Measurements from ENCODE around the gene GOLGA1.

DNA sequence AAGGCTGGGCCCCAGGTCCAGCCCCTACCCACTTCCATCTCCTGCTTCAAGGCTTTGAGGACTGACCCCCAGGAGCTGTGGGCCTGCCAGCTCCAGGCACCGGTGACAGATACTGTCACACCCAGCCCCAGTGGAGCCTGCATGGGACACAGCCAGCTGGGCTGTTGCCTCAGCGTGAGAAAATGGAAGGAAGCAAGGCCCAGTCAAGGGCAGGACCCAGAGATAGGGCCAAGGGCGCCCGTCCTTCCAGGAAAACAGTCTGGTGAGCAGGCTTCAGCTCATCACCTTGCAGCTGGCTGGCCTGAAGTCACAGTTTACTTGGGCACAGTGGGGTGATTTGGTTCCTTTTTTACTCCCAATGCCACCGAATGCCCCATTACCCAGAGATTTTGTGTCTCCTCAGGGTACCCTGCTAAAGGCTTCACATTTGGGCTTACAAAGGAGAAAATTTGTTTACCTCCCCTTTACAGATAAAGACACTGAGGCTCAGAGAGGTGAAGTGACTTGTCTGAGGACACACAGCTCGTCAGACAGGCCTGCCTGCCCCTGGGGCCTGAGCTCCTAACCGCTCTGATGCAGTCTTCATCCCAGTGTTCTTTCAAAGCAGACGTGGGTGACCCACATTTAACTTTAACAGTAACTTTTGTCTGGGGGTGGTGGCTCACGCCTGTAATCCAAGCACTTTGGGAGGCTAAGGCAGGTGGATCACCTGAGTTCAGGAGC is 109.1 kb downstream of the GOLGA1 start:
- TF ChIP-seq, protein P1, sequence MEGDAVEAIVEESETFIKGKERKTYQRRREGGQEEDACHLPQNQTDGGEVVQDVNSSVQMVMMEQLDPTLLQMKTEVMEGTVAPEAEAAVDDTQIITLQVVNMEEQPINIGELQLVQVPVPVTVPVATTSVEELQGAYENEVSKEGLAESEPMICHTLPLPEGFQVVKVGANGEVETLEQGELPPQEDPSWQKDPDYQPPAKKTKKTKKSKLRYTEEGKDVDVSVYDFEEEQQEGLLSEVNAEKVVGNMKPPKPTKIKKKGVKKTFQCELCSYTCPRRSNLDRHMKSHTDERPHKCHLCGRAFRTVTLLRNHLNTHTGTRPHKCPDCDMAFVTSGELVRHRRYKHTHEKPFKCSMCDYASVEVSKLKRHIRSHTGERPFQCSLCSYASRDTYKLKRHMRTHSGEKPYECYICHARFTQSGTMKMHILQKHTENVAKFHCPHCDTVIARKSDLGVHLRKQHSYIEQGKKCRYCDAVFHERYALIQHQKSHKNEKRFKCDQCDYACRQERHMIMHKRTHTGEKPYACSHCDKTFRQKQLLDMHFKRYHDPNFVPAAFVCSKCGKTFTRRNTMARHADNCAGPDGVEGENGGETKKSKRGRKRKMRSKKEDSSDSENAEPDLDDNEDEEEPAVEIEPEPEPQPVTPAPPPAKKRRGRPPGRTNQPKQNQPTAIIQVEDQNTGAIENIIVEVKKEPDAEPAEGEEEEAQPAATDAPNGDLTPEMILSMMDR (IDR thresholded peaks at IDR 0.05) = no peak
- TF ChIP-seq POLR2A (IDR thresholded peaks at IDR 0.05) = no peak

Measured in uterus (tissue), 2 donors.